SK-N-SH (cell line): ENCODE results near the gene CDKAL1. TPM values are rescaled to one million over a fixed set of nuclear protein-coding genes. Genes with fewer than 3 reads are reported as not detected.

Experiments used
- CTCF ChIA-PET: fragments of 300-600, 350-600 bp; formaldehyde crosslinking; extraction: SDS; loops from one replicate; lab custom pipeline; 2021; lab: Yijun Ruan, JAX
- POLR2A ChIA-PET: fragments of 350-600 bp; sonication (Branson Sonifier 250); formaldehyde crosslinking; extraction: SDS; loops from one replicate; lab custom pipeline; 2020; ENCODE audit warnings: antibody characterized with exemption, inconsistent platforms; lab: Yijun Ruan, JAX
- DNase-seq: peaks from one replicate; pipeline ENCODE4 v3.0.0; 2012
- H2AFZ ChIP-seq: fragments of 200-600 bp; sonication (generic); 2 replicates; pipeline ENCODE4 v1.8.1; 2016; ENCODE audit warnings: antibody characterized with exemption, mild to moderate bottlenecking, low read depth
- H3F3A ChIP-seq: fragments of 200-600 bp; sonication (generic); replicated peaks from 2 replicates; pipeline ENCODE3; 2016; ENCODE audit warnings: antibody characterized with exemption, mild to moderate bottlenecking; ENCODE audit not compliant: insufficient read depth
- H3K27ac ChIP-seq, 2 experiments: fragments of 200-500 bp in 1 of 2; fragments of 200-600 bp in 1 of 2; sonication (Bioruptor generic) in 1 of 2; sonication (generic), shearing (Covaris generic) in 1 of 2; 2 replicates each; pipeline versions ENCODE4 v1.5.1 to v1.6.1; 2014 to 2016; ENCODE audit warnings: low read depth in 2 of 2, inconsistent platforms in 1 of 2, low read length in 1 of 2, mild to moderate bottlenecking in 1 of 2, mixed read lengths in 1 of 2
- H3K27me3 ChIP-seq: fragments of 200-600 bp; sonication (generic), shearing (Covaris generic); 2 replicates; pipeline ENCODE4 v1.6.1; 2016; ENCODE audit warnings: mixed run types; ENCODE audit not compliant: insufficient read depth
- H3K36me3 ChIP-seq, 2 experiments: fragments of 200-500 bp in 1 of 2; fragments of 200-600 bp in 1 of 2; sonication (Bioruptor generic) in 1 of 2; sonication (generic) in 1 of 2; replicated peaks in 1 of 2; 2 replicates each; pipeline versions ENCODE3 to v1.5.1; 2014 to 2016; ENCODE audit warnings: low read length in 1 of 2, mild to moderate bottlenecking in 1 of 2; ENCODE audit not compliant: insufficient read depth in 2 of 2, control insufficient read depth in 1 of 2
- H3K4me1 ChIP-seq, 2 experiments: fragments of 200-500 bp in 1 of 2; fragments of 200-600 bp in 1 of 2; sonication (Bioruptor generic) in 1 of 2; sonication (generic), shearing (Covaris generic) in 1 of 2; 2 replicates each; pipeline versions ENCODE4 v1.5.1 to v1.6.1; 2014 to 2016; ENCODE audit warnings: low read depth in 1 of 2, low read length in 1 of 2, mixed run types in 1 of 2; ENCODE audit not compliant: insufficient read depth in 2 of 2, control insufficient read depth in 1 of 2
- H3K4me2 ChIP-seq: fragments of 200-600 bp; sonication (generic), shearing (Covaris generic); 2 replicates; pipeline ENCODE4 v1.6.1; 2017; ENCODE audit warnings: mixed run types
- H3K4me3 ChIP-seq, 2 experiments: fragments of 200-500 bp in 1 of 2; fragments of 200-600 bp in 1 of 2; sonication (Bioruptor generic) in 1 of 2; sonication (generic), shearing (Covaris generic) in 1 of 2; 2 replicates each; pipeline versions ENCODE4 v1.5.1 to v1.8.1; 2014 to 2016; ENCODE audit warnings: low read depth in 2 of 2, inconsistent platforms in 1 of 2, low read length in 1 of 2, mild to moderate bottlenecking in 1 of 2, mixed read lengths in 1 of 2, moderate library complexity in 1 of 2
- H3K79me2 ChIP-seq: fragments of 200-600 bp; sonication (generic); 2 replicates; pipeline ENCODE4 v1.8.1; 2017; ENCODE audit warnings: mild to moderate bottlenecking; ENCODE audit not compliant: insufficient read depth
- H3K9ac ChIP-seq: fragments of 200-600 bp; sonication (generic); 2 replicates; pipeline ENCODE4 v1.6.1; 2017; ENCODE audit warnings: mixed run types
- H3K9me2 ChIP-seq: fragments of 200-600 bp; sonication (generic); 2 replicates; pipeline ENCODE4 v1.6.1; 2017; ENCODE audit warnings: mixed run types
- H3K9me3 ChIP-seq: fragments of 200-600 bp; sonication (generic); 2 replicates; pipeline ENCODE4 v1.6.1; 2017; ENCODE audit warnings: mixed run types, mild to moderate bottlenecking, moderate library complexity
- H4K20me1 ChIP-seq: fragments of 200-600 bp; sonication (generic); 2 replicates; pipeline ENCODE4 v1.6.1; 2017; ENCODE audit warnings: mild to moderate bottlenecking, mixed run types; ENCODE audit not compliant: insufficient read depth
- CTCF ChIP-seq: fragments of 200-600 bp; sonication (generic); IDR thresholded peaks from 2 replicates; pipeline ENCODE4 v1.6.1; 2017; ENCODE audit warnings: antibody characterized with exemption, mild to moderate bottlenecking, moderate library complexity
- ELF1 ChIP-seq: IDR thresholded peaks from 2 replicates; pipeline ENCODE4 v1.4.0; 2012
- EP300 ChIP-seq, 2 experiments: IDR thresholded peaks; 2 replicates each; pipeline versions ENCODE4 v1.4.0 to v1.6.1; 2012; ENCODE audit warnings: borderline replicate concordance in 1 of 2, low read depth in 1 of 2, low read length in 1 of 2
- FOSL2 ChIP-seq: IDR thresholded peaks from 2 replicates; pipeline ENCODE4 v1.4.0; 2012; ENCODE audit warnings: low read depth, mild to moderate bottlenecking, moderate library complexity, borderline replicate concordance
- FOXM1 ChIP-seq: IDR thresholded peaks from 2 replicates; pipeline ENCODE4 v1.4.0; 2012; ENCODE audit warnings: low read depth, mild to moderate bottlenecking
- IRF3 ChIP-seq: fragments of 150-350 bp; IDR thresholded peaks from 2 replicates; pipeline ENCODE4 v1.6.1; 2016; ENCODE audit warnings: mild to moderate bottlenecking, low read depth, low read length
- JUND ChIP-seq: IDR thresholded peaks from 2 replicates; pipeline ENCODE4 v1.4.0; 2012
- MAX ChIP-seq: IDR thresholded peaks from 2 replicates; pipeline ENCODE4 v1.4.0; 2012; ENCODE audit warnings: low read depth
- MXI1 ChIP-seq: IDR thresholded peaks from 2 replicates; pipeline ENCODE4 v1.6.1; 2012; ENCODE audit warnings: mild to moderate bottlenecking, low read depth, low read length, improper control_type of control experiment
- NFIC ChIP-seq: IDR thresholded peaks from 2 replicates; pipeline ENCODE4 v1.4.0; 2012; ENCODE audit warnings: borderline replicate concordance
- PBX3 ChIP-seq: IDR thresholded peaks from 2 replicates; pipeline ENCODE4; 2012
- POLR2AphosphoS5 ChIP-seq: IDR thresholded peaks from 2 replicates; pipeline ENCODE4 v1.6.1; 2012; ENCODE audit warnings: low read depth, low read length
- RAD21 ChIP-seq: IDR thresholded peaks from 2 replicates; pipeline ENCODE4 v1.6.1; 2012; ENCODE audit warnings: mild to moderate bottlenecking, low read length
- RCOR1 ChIP-seq: fragments of 150-350 bp; IDR thresholded peaks from 2 replicates; pipeline ENCODE4 v1.6.1; 2017; ENCODE audit warnings: antibody characterized with exemption, low read length
- REST ChIP-seq: IDR thresholded peaks from 2 replicates; pipeline ENCODE4 v1.6.1; 2012; ENCODE audit warnings: mild to moderate bottlenecking, low read depth, low read length, moderate library complexity
- RXRA ChIP-seq: IDR thresholded peaks from 2 replicates; pipeline ENCODE4 v1.4.0; 2012; ENCODE audit warnings: low read depth, mild to moderate bottlenecking, borderline replicate concordance
- SIN3A ChIP-seq: IDR thresholded peaks from 2 replicates; pipeline ENCODE4 v1.6.1; 2012; ENCODE audit warnings: low read depth, mild to moderate bottlenecking, low read length, moderate library complexity, borderline replicate concordance
- TEAD4 ChIP-seq: IDR thresholded peaks from 2 replicates; pipeline ENCODE4 v1.4.0; 2012; ENCODE audit warnings: mild to moderate bottlenecking, borderline replicate concordance; ENCODE audit not compliant: insufficient read depth
- ZBTB33 ChIP-seq: IDR thresholded peaks from 2 replicates; pipeline ENCODE4 v1.4.0; 2012; ENCODE audit warnings: low read depth, borderline replicate concordance
- WGBS: methylation state at CpG from one replicate; pipeline ENCODE4 v1.1.6; 2017; ENCODE audit warnings: low lambda C conversion rate; 5-methylcytosine and 5-hydroxymethylcytosine counted together
- polyA plus RNA-seq, 3 experiments: library from polyadenylated mRNA; depleted of rRNA; stranded (reverse); fragments of >200 nt; gene quantifications; 2 replicates each; pipeline ENCODE4 v1.2.3, GENCODE V29; 2012

The CDKAL1 gene
- polyA plus RNA-seq, 1 of the 3 experiments (the other 2 are of a cell fraction): 2.6 TPM

GRCh38 chr6:21000331-21000801 lies 466.1 kb downstream of the CDKAL1 start:
- Histone ChIP-seq H3K9me3 (no peaks in the 10 kb centered on the region), H3K4me3 (no peak overlapping the region)
- CTCF ChIA-PET: no interaction called here
- TF ChIP-seq JUND (no peak), ELF1 (no peak), MXI1 (no peak), POLR2AphosphoS5 (no peak), ZBTB33 (no peak), SIN3A (no peak), RAD21 (no peak), RXRA (no peak), FOSL2 (no peak)
- TF ChIP-seq, all 33 proteins: peak for 0
- H3K4me2 ChIP-seq: no peak overlapping the region
- peaks cover 4 to 7% of the 10 kb centered on the region in 2 experiments for H3K36me3 ChIP-seq
- no peak overlapping the region for H2AFZ ChIP-seq
- H4K20me1 ChIP-seq: no peaks in the 10 kb centered on the region
- H3K27ac ChIP-seq: no peak overlapping the region
- H3F3A ChIP-seq: peaks cover 18% of the 10 kb centered on the region
- WGBS: 88% methylated on average over 2 of the region's 2 CpGs
- no peak for DNase-seq
- no peak overlapping the region for H3K9ac ChIP-seq
- peaks cover 16% of the 10 kb centered on the region in 2 experiments; a peak in 3 of 4 replicates for H3K4me1 ChIP-seq
- no peaks in the 10 kb centered on the region for H3K27me3 ChIP-seq
- POLR2A ChIA-PET: interaction anchor here (0.9 kb wide), 1 partner anchor 586 kb away, joined by 3 read pairs; no protein-coding TSS in a partner anchor
- H3K9me2 ChIP-seq: no peaks in the 10 kb centered on the region
- H3K79me2 ChIP-seq: no peaks in the 10 kb centered on the region

GRCh38 chr6:21001736-21002135 lies 467.5 kb downstream of the CDKAL1 start:
- H3K4me3 ChIP-seq: no peak overlapping the region
- CTCF ChIA-PET: no interaction called here

More at GRCh38 chr6:21001736-21002135, 467.5 kb downstream of the CDKAL1 start:
- H3K9me3 ChIP-seq: no peaks in the 10 kb centered on the region
- WGBS: 97% methylated on average over 3 of the region's 3 CpGs
- H3K27me3 ChIP-seq: no peaks in the 10 kb centered on the region
- no peak for TF ChIP-seq CTCF
- no peak for TF ChIP-seq IRF3
- TF ChIP-seq MAX: no peak
- TF ChIP-seq REST: no peak
- TF ChIP-seq PBX3: no peak
- TF ChIP-seq NFIC: no peak
- TF ChIP-seq ELF1: no peak
- TF ChIP-seq RCOR1: no peak
- no peak for TF ChIP-seq EP300 (IDR thresholded peaks at IDR 0.05; ENCODE audit: borderline replicate concordance in 1 of 2, low read depth in 1 of 2, low read length in 1 of 2)
- no peak for TF ChIP-seq FOXM1
- TF ChIP-seq TEAD4: no peak
- TF ChIP-seq, all 33 proteins: peak for 0
- H3K27ac ChIP-seq: no peak overlapping the region
- no peak overlapping the region for H3K9ac ChIP-seq
- H3F3A ChIP-seq: peaks cover 30% of the 10 kb centered on the region
- no peaks in the 10 kb centered on the region for H3K79me2 ChIP-seq
- H4K20me1 ChIP-seq: no peaks in the 10 kb centered on the region
- POLR2A ChIA-PET: no interaction called here
- H3K36me3 ChIP-seq: peaks cover 4 to 7% of the 10 kb centered on the region in 2 experiments
- H3K4me2 ChIP-seq: no peak overlapping the region
- DNase-seq: no peak
- no peaks in the 10 kb centered on the region for H3K9me2 ChIP-seq
- peaks cover 24 to 29% of the 10 kb centered on the region in 2 experiments; a peak in 3 of 4 replicates for H3K4me1 ChIP-seq
- H2AFZ ChIP-seq: no peak overlapping the region
